ENCODE data around the gene TUBA4A. TPM values are rescaled to one million over a fixed set of nuclear protein-coding genes. Genes with fewer than 3 reads are reported as not detected.

The TUBA4A gene
- total RNA-seq, 4 donors from 2014 or later: 351 to 797 (median 386) TPM

GRCh38 chr2:219252900-219253752 lies 592 bp downstream of the TUBA4A start, which contains the start of gene TUBA4B:
Gene TUBA4B (plus strand): TSS chr2:219253243. CDS start chr2:219253408, 165 bp downstream.
- in situ Hi-C loops (cut with MboI; ENCODE audit: low sequenced_read_pairs in 4 of 4): no loop called here
- no peaks in the 10 kb centered on the region for H3K27me3 ChIP-seq
- peak within 1 kb of the TSS; percentile 68 to 88 (median 76) for H3K4me3 ChIP-seq
- DNase-seq (peak; percentile 71 to 91), ATAC-seq (peak; percentile 71 to 74)
- peaks cover 41 to 62% of the 10 kb centered on the region in 2 donors for H3K4me1 ChIP-seq
- H3K27ac ChIP-seq: peak within 1 kb of the TSS; percentile 91 to 99 (median 96)
- peaks cover 0 to 33% of the 10 kb centered on the region in 2 donors for H3K36me3 ChIP-seq
- no peaks in the 10 kb centered on the region for H3K9me3 ChIP-seq
- TF ChIP-seq CTCF (IDR thresholded peaks at IDR 0.05 in 4 of 5, conservative IDR thresholded peaks at IDR 0.05 in 1 of 5) (no peak), POLR2A (IDR thresholded peaks at IDR 0.05) (peak in 1 of 2 donors; percentile 44)
- intact Hi-C loops (cut with DNase I; ENCODE audit: low total_unique reads): loop anchor here (1.0 to 5.0 kb wide), 6 partner anchors 21 to 256 kb away; partner anchors contain the start of genes ANKZF1, ATG9A, CNPPD1 and DNAJB2

- Histone ChIP-seq H3K36me3 (peaks cover 0 to 33% of the 10 kb centered on the region in 2 donors), H3K4me3 (peak overlapping the region; percentile 68 to 88 (median 76)), H3K27ac (peak overlapping the region; percentile 91 to 99 (median 96)), H3K27me3 (no peaks in the 10 kb centered on the region), H3K9me3 (no peaks in the 10 kb centered on the region), H3K4me1 (peaks cover 46 to 68% of the 10 kb centered on the region in 2 donors)
- intact Hi-C loops (cut with DNase I; ENCODE audit: low total_unique reads): loop anchor here (2.0 to 5.0 kb wide), 2 partner anchors 76 to 255 kb away; partner anchors contain the start of gene CNPPD1
- DNase-seq (no peak), ATAC-seq (peak in 1 of 2 donors; percentile 1)
- no peak for TF ChIP-seq POLR2A (IDR thresholded peaks at IDR 0.05)
- TF ChIP-seq CTCF (IDR thresholded peaks at IDR 0.05 in 4 of 5, conservative IDR thresholded peaks at IDR 0.05 in 1 of 5): no peak
- in situ Hi-C loops (cut with MboI; ENCODE audit: low sequenced_read_pairs in 4 of 4): no loop called here
These were observed 1.2 kb downstream of the TUBA4A start for GRCh38 chr2:219252570-219252899.

- intact Hi-C loops (cut with DNase I; ENCODE audit: low total_unique reads): loop anchor here (2.0 to 5.0 kb wide), 2 partner anchors 75 to 255 kb away; partner anchors contain the start of gene CNPPD1
- in situ Hi-C loops (cut with MboI; ENCODE audit: low sequenced_read_pairs in 4 of 4): no loop called here
These were observed 1.6 kb downstream of the TUBA4A start for GRCh38 chr2:219252084-219252483.

GRCh38 chr2:219251656-219252055 lies 2.1 kb downstream of the TUBA4A start:
- Histone ChIP-seq H3K27ac (peak overlapping the region; percentile 91 to 99 (median 96)), H3K36me3 (peaks cover 0 to 33% of the 10 kb centered on the region in 2 donors), H3K27me3 (no peaks in the 10 kb centered on the region), H3K4me3 (peak overlapping the region; percentile 68 to 88 (median 76)), H3K4me1 (peaks cover 50 to 73% of the 10 kb centered on the region in 2 donors), H3K9me3 (no peaks in the 10 kb centered on the region)
- in situ Hi-C loops (cut with MboI; ENCODE audit: low sequenced_read_pairs in 4 of 4) (no loop called here), intact Hi-C loops (cut with DNase I; ENCODE audit: low total_unique reads) (loop anchor here (2.0 to 5.0 kb wide), 2 partner anchors 75 to 254 kb away; partner anchors contain the start of gene CNPPD1)
- ATAC-seq (no peak), DNase-seq (no peak)
- TF ChIP-seq POLR2A (IDR thresholded peaks at IDR 0.05) (no peak), CTCF (IDR thresholded peaks at IDR 0.05 in 4 of 5, conservative IDR thresholded peaks at IDR 0.05 in 1 of 5) (no peak)

More at GRCh38 chr2:219252084-219252483, 1.6 kb downstream of the TUBA4A start:
- Histone ChIP-seq H3K4me1 (peaks cover 46 to 72% of the 10 kb centered on the region in 2 donors), H3K9me3 (no peaks in the 10 kb centered on the region), H3K27me3 (no peaks in the 10 kb centered on the region), H3K27ac (peak overlapping the region; percentile 91 to 99 (median 96)), H3K4me3 (peak overlapping the region; percentile 68 to 88 (median 76)), H3K36me3 (peaks cover 0 to 33% of the 10 kb centered on the region in 2 donors)
- TF ChIP-seq POLR2A (IDR thresholded peaks at IDR 0.05) (peak in 1 of 2 donors; percentile 22), CTCF (IDR thresholded peaks at IDR 0.05 in 4 of 5, conservative IDR thresholded peaks at IDR 0.05 in 1 of 5) (no peak)
- ATAC-seq: peak in 1 of 2 donors; percentile 3
- DNase-seq: peak; percentile 33 to 65

Measured in gastrocnemius medialis (tissue), 4 donors.